DOHH2 (cell line): ENCODE results near the gene ITGA1.

ENCODE experiments used
- EZH2phosphoT487 ChIP-seq: fragments of 200-600 bp; sonication (generic); IDR thresholded peaks from 2 replicates; pipeline ENCODE4 v1.6.1; 2017; ENCODE audit warnings: borderline replicate concordance, mild to moderate bottlenecking, antibody characterized with exemption, low read length, moderate library complexity, mixed read lengths
- TF ChIP-seq, protein P1 (sequence below): fragments of 200-600 bp; sonication (generic); IDR thresholded peaks from one replicate; pipeline ENCODE4 v1.5.1; 2014; ENCODE audit warnings: antibody characterized with exemption, mild to moderate bottlenecking, low read depth, low read length; ENCODE audit not compliant: poor library complexity, severe bottlenecking

DNA sequence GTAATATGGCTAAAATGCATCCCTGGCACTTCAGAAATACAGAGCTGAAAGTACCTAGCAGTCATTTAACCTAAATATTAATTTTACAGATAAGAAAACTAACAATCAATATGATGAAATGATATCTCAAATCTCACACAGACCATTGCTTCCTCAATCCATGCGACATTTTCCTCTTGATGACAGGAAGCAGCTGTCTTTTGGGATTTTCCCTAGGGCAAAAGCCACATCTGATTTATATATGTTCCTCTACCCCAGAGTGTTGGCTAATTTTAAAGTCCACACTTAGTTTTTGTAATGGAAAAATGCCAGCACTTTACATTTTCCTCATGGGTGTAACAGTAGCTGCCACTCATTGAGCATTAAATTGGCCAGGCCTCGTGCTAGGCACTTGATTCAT is 47.7 kb upstream of the ITGA1 start:
- TF ChIP-seq, protein P1, sequence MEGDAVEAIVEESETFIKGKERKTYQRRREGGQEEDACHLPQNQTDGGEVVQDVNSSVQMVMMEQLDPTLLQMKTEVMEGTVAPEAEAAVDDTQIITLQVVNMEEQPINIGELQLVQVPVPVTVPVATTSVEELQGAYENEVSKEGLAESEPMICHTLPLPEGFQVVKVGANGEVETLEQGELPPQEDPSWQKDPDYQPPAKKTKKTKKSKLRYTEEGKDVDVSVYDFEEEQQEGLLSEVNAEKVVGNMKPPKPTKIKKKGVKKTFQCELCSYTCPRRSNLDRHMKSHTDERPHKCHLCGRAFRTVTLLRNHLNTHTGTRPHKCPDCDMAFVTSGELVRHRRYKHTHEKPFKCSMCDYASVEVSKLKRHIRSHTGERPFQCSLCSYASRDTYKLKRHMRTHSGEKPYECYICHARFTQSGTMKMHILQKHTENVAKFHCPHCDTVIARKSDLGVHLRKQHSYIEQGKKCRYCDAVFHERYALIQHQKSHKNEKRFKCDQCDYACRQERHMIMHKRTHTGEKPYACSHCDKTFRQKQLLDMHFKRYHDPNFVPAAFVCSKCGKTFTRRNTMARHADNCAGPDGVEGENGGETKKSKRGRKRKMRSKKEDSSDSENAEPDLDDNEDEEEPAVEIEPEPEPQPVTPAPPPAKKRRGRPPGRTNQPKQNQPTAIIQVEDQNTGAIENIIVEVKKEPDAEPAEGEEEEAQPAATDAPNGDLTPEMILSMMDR, result no peak
- TF ChIP-seq EZH2phosphoT487, result no peak
